BE2C (cell line): Measurements from ENCODE around the gene SMO.
"Not testable (repeated sequence)": the region's sequence is repeated elsewhere in the genome, so short reads cannot be mapped to it uniquely, and the experiment has no call there.

ENCODE experiments used
- DNase-seq: peaks from one replicate; pipeline ENCODE4 v3.0.0-alpha.2; 2020
- H3K27me3 ChIP-seq: fragments of 250-450 bp; sonication (Bioruptor Pico); 2 replicates; pipeline ENCODE4 v1.5.1; 2020; ENCODE audit warnings: mild to moderate bottlenecking
- H3K36me3 ChIP-seq: fragments of 250-450 bp; sonication (Bioruptor Pico); 2 replicates; pipeline ENCODE4 v1.5.1; 2020; ENCODE audit warnings: mild to moderate bottlenecking
- H3K4me1 ChIP-seq: fragments of 250-450 bp; sonication (Bioruptor Pico); 2 replicates; pipeline ENCODE4 v1.5.1; 2020
- H3K4me3 ChIP-seq: 2 replicates; pipeline ENCODE4 v1.5.1; 2011; ENCODE audit warnings: low read depth, low read length
- H3K9me3 ChIP-seq: fragments of 250-450 bp; sonication (Bioruptor Pico); 2 replicates; pipeline ENCODE4 v1.5.1; 2020
- TF ChIP-seq, protein P1 (sequence below): IDR thresholded peaks from 2 replicates; pipeline ENCODE4 v1.5.1; 2012; ENCODE audit warnings: mild to moderate bottlenecking, low read depth, low read length

The SMO gene

DNA sequence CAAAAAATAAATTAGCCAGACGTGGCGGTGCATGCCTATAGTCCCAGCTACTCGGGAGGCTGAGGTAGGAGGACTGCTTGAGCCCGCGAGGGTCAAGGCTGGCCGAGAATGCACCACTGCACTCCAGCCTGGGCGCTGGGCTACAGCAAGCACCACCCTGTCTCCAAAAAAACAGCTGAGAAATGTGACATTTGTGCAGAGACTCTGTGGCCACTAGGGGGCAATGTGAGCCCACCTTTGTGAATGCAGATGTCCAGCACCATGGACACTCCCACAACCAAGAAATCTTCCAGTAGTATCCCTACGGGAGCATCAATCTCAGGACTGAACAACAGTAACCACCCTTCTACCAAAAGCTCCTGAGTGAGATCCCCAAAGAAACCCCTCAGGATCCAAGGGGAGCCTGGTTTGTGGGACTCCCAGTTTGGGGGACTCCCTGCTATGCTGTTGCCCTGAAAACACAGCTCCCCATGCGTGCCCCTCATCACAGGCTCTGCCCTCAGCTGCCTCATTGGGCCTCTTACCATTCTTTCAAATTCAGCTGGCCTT is 30.2 kb downstream of the SMO start:
- Histone ChIP-seq H3K9me3 (0 out of 2 replicates have a peak, but pooled peaks cover 3% of the 10 kb centered on the region), H3K36me3 (no peaks in the 10 kb centered on the region), H3K4me3 (no peak overlapping the region), H3K27me3 (no peaks in the 10 kb centered on the region), H3K4me1 (no peaks in the 10 kb centered on the region)
- peak; percentile 90 for DNase-seq
- TF ChIP-seq, protein P1, sequence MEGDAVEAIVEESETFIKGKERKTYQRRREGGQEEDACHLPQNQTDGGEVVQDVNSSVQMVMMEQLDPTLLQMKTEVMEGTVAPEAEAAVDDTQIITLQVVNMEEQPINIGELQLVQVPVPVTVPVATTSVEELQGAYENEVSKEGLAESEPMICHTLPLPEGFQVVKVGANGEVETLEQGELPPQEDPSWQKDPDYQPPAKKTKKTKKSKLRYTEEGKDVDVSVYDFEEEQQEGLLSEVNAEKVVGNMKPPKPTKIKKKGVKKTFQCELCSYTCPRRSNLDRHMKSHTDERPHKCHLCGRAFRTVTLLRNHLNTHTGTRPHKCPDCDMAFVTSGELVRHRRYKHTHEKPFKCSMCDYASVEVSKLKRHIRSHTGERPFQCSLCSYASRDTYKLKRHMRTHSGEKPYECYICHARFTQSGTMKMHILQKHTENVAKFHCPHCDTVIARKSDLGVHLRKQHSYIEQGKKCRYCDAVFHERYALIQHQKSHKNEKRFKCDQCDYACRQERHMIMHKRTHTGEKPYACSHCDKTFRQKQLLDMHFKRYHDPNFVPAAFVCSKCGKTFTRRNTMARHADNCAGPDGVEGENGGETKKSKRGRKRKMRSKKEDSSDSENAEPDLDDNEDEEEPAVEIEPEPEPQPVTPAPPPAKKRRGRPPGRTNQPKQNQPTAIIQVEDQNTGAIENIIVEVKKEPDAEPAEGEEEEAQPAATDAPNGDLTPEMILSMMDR = peak; percentile 93

- not testable (repeated sequence) for DNase-seq, H3K4me1 ChIP-seq, H3K9me3 ChIP-seq, H3K4me3 ChIP-seq, H3K36me3 ChIP-seq, H3K27me3 ChIP-seq
Measured at GRCh38 chr7:129219166-129219565, 30.7 kb downstream of the SMO start.

DNA sequence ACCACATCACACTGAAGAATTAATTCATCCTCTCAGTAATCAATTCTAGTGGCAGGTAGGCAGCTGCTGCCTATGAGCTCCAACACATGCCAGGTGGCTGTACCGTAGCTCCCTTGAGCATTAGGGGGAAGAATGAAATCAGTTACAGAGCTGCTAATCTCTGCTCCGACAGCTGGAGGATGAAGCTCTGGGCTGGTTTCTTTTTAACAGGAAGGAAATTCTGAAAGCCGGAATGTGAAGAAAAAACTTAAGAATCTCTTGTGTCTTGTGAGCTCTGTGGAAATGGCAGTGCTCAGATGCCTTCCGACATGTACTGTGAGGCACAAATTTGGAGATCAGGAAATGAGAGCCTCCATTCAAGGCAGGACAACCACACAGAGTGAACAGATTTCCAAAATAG is 33.6 kb downstream of the SMO start:
- no peak for DNase-seq
- Histone ChIP-seq H3K9me3 (no peaks in the 10 kb centered on the region), H3K36me3 (no peaks in the 10 kb centered on the region), H3K4me3 (no peak overlapping the region), H3K4me1 (no peaks in the 10 kb centered on the region; the same call in 1 of the 2 replicates), H3K27me3 (peaks cover 5% of the 10 kb centered on the region)
- TF ChIP-seq, protein P1 = no peak

GRCh38 chr7:129224251-129225205 is 36.1 kb downstream of the SMO start, which contains the start of gene AHCYL2:
AHCYL2 (plus strand) TSS chr7:129225030.
- H3K4me3 ChIP-seq = peak within 1 kb of the TSS; percentile 76
- H3K27me3 ChIP-seq = peaks cover 5% of the 10 kb centered on the region
- no peaks in the 10 kb centered on the region for H3K36me3 ChIP-seq
- peak; percentile 99 for DNase-seq
- TF ChIP-seq, protein P1 = no peak
- H3K9me3 ChIP-seq = no peaks in the 10 kb centered on the region
- no peaks in the 10 kb centered on the region; the same call in 1 of the 2 replicates for H3K4me1 ChIP-seq

DNA sequence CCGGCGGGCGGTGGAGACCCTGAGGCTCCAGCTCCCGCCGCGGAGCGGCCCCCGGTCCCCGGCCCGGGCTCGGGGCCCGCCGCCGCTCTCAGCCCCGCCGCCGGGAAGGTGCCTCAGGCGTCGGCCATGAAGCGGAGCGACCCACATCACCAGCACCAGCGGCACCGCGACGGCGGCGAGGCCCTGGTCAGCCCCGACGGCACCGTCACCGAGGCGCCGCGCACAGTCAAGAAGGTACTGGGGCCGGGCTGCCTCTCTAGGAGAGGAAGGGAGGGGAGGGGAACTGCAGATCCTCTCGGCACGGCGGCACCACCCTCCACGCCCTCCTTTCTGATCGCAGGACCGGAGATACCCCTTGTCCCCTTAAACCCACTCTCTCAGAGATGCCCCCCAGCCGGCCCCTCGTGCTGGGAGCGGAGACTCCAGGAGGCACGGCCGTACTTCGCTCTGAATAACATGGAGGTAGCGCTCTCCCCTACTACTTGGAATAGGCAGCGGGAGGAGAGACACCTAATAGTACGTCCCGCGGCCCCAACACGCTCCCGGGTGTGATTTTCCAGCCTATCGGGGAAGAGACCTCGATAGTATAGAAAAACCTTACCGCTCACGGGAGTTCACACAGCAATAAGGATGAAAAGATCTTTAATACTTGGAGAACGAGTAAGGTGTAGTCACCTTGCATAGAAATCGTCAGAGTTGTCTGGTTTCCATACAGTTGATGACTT is 36.9 kb downstream of the SMO start:
- H3K27me3 ChIP-seq = peaks cover 5% of the 10 kb centered on the region
- no peaks in the 10 kb centered on the region for H3K36me3 ChIP-seq
- DNase-seq = peak; percentile 50

More for the DNA sequence above, 36.9 kb downstream of the SMO start:
- no peaks in the 10 kb centered on the region; the same call in 1 of the 2 replicates for H3K4me1 ChIP-seq
- no peaks in the 10 kb centered on the region for H3K9me3 ChIP-seq
- TF ChIP-seq, protein P1 = no peak
- H3K4me3 ChIP-seq = peak overlapping the region; percentile 76
